AG04449 (cell line): ENCODE data around the gene WDR17.

Experiments
- CTCF ChIA-PET: fragments of 350-600 bp; formaldehyde crosslinking; extraction: SDS; loops from one replicate; lab custom pipeline; 2021; ENCODE audit warnings: antibody characterized with exemption; lab: Yijun Ruan, JAX
- POLR2A ChIA-PET: fragments of 400-600, 350-600 bp; formaldehyde crosslinking; extraction: SDS; loops from one replicate; lab custom pipeline; 2020; ENCODE audit warnings: antibody characterized with exemption, inconsistent platforms; lab: Yijun Ruan, JAX
- DNase-seq: peaks from one replicate; pipeline ENCODE4 v3.0.0-alpha.2; 2010; ENCODE audit warnings: low read depth, low spot score
- H3K4me3 ChIP-seq: 2 replicates; pipeline ENCODE4 v1.5.1; 2011; ENCODE audit warnings: low read depth, mild to moderate bottlenecking, control low read depth, low read length
- TF ChIP-seq, protein P1 (sequence below): IDR thresholded peaks from one replicate; pipeline ENCODE4 v1.5.1; 2011; ENCODE audit warnings: mild to moderate bottlenecking, moderate library complexity, low read length, control low read depth, inconsistent platforms; ENCODE audit not compliant: insufficient read depth; ENCODE audit errors: missing control alignments

Gene WDR17

DNA sequence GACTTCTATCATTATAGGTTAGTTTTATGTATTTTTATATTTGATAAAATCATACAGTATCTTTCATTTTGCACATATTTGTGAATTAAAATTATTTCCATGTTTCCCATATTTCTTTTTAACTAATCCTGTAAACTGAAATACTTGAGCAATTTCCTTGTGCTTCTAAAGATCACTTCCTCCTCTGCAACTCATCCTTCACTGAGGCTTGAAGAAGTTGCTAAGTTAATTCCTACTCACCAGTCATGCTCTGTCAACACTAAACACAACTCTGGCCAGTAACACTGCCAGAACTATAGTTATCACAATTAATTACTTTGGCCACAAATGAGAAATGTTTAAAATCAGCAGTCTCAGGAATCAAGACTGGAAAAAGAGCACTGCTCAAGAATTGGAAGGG is 123.0 kb downstream of the WDR17 start:
- POLR2A ChIA-PET = no interaction called here
- CTCF ChIA-PET = no interaction called here
- no peak overlapping the region for H3K4me3 ChIP-seq

DNA sequence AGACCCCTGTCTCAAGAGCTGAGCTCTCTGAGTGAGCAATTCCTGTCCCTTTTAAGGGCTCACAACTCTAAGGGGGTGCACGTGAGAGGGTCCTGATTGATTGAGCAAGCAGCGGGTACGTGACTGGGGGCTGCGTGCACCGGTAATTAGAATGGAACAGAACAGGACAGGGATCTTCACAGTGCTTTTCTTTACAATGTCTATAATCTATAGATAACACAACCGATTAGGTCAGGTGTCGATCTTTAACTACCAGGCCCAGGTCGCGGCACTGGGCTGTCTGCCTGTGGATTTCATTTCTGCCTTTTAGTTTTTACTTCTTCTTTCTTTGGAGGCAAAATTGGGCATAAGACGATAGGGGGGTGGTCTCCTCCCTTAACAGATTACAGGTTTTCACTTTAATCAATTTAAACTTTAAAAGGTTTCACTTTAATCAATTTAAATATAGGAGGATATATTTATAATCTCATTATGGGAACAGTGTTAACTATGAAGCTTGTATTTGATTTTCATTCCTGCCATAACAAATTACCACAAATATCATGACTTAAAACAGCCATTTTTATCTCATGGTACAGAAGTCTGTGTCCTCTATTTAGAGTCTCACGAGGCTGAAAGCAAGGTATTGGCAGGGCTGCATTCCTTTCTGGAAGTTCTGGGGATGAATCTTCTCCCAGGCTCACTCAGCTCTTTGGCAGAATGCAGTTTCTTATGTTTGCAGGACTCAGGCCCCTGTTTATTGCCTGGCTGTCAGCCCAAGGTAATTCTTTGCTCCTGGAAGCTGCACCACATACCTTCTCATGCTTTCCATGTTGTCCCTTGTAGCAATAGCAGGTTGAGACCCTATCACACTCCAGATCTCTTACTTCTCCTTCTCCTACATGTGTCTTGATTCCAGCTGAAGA is 124.5 kb downstream of the WDR17 start:
- POLR2A ChIA-PET = interaction anchor here (0.7 to 1.1 kb wide), 2 partner anchors 48 to 70 kb away, joined by 3 read pairs; no protein-coding TSS in a partner anchor
- H3K4me3 ChIP-seq = no peak overlapping the region
- DNase-seq = no peak
- CTCF ChIA-PET = interaction anchor here (0.7 kb wide), 1 partner anchor 9 kb away, joined by 4 read pairs; no protein-coding TSS in a partner anchor
- TF ChIP-seq, protein P1, sequence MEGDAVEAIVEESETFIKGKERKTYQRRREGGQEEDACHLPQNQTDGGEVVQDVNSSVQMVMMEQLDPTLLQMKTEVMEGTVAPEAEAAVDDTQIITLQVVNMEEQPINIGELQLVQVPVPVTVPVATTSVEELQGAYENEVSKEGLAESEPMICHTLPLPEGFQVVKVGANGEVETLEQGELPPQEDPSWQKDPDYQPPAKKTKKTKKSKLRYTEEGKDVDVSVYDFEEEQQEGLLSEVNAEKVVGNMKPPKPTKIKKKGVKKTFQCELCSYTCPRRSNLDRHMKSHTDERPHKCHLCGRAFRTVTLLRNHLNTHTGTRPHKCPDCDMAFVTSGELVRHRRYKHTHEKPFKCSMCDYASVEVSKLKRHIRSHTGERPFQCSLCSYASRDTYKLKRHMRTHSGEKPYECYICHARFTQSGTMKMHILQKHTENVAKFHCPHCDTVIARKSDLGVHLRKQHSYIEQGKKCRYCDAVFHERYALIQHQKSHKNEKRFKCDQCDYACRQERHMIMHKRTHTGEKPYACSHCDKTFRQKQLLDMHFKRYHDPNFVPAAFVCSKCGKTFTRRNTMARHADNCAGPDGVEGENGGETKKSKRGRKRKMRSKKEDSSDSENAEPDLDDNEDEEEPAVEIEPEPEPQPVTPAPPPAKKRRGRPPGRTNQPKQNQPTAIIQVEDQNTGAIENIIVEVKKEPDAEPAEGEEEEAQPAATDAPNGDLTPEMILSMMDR = no peak

More for the DNA sequence above, 123.0 kb downstream of the WDR17 start:
- TF ChIP-seq, protein P1 = no peak
- DNase-seq = no peak

DNA sequence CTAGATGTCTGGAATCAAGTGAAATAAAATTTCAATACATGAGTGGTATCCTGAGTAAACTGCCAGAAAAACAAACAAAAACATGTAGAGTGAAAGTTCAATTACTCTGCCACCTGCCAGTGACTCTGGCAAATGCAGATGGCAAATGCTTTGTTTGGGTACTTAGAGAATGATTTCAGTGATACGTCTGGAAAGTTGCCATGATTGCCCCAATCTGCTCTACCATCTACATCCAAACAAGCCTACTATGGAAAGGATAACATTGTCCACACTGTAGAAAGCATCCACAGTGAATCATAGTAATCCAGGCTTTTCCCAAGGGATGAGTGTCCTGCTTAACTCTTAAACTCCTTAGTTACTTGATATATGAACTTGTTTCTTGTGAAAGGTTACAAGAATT is 126.3 kb downstream of the WDR17 start:
- no peak for DNase-seq
- CTCF ChIA-PET = no interaction called here
- H3K4me3 ChIP-seq = no peak overlapping the region
- POLR2A ChIA-PET = no interaction called here
- TF ChIP-seq, protein P1 = no peak

DNA sequence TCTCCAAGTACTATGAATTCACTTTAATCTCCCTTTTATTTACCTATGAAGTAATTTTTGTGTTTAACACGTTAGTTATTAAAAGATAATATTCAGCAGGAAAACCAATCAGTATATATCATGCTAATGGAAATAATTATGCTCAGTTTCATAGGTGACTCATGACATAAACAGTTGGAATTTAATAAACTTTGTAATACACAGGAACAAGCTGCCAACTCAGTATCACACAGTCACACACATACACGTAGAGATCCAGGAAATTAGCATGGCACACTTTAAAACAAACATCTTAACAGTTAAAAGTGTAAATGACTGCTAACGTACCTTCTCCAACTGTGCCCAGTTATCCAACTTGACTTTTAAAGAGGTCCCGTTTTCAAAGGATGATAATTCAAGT is 127.5 kb downstream of the WDR17 start:
- DNase-seq = no peak
- TF ChIP-seq, protein P1 = no peak
- ChIA-PET CTCF (no interaction called here), POLR2A (interaction anchor here (0.6 kb wide), 1 partner anchor 587 kb away, joined by 4 read pairs; no protein-coding TSS in a partner anchor)
- H3K4me3 ChIP-seq = no peak overlapping the region

DNA sequence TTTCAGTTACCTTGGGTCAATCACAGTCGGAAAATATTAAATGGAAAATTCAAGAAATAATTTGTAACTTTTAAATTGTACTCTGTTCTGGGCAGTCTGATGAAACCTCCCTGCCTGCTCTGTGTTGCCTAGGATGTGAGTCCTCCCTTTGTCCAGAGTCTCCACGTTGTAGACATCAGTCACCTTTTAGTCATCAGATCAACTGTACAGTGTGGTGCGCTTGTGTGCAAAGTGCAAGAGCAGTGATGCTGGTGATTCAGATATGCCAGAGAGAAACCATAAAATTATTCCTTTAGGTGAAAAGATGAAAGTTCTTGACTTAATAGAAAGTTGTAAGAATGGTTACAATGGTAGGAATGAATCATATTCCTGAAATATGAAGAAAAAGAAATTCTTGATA is 128.3 kb downstream of the WDR17 start:
- DNase-seq = peak; percentile 47

More for the DNA sequence above, 128.3 kb downstream of the WDR17 start:
- TF ChIP-seq, protein P1 = no peak
- POLR2A ChIA-PET = no interaction called here
- H3K4me3 ChIP-seq = no peak overlapping the region
- CTCF ChIA-PET = interaction anchor here (1.5 kb wide), 1 partner anchor 82 kb away, joined by 3 read pairs; no protein-coding TSS in a partner anchor
